Activated T-helper 1 cell treated with Interleukin-2 at 50 U/mL for 16 hours (primary cell): ENCODE measurements around the gene ACE.

ENCODE experiments used
- DNase-seq: peaks from one replicate; pipeline ENCODE4 v3.0.0-alpha.2; 2020; ENCODE audit warnings: low read depth

ACE gene

DNA sequence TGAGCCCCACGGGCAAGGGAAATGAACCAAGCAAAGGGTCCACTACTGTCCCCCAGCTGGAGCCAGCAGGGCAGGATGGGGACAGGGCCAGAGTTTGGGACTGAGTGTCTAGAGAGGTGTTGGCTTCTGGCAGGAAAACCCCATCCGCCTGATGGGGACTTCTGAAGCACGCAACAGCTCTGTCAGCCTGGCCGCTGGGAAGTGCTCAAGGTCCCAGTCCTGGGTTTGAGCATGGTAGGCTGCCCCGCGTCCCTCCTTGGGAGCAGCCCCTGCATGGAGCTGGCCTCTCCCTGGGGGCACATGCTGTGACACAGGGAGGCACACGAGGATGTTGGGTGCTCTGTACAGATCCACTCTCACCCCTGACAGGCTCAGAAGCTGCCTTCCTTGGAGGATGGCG, 14.6 kb downstream of the ACE start:
- DNase-seq: no peak

DNA sequence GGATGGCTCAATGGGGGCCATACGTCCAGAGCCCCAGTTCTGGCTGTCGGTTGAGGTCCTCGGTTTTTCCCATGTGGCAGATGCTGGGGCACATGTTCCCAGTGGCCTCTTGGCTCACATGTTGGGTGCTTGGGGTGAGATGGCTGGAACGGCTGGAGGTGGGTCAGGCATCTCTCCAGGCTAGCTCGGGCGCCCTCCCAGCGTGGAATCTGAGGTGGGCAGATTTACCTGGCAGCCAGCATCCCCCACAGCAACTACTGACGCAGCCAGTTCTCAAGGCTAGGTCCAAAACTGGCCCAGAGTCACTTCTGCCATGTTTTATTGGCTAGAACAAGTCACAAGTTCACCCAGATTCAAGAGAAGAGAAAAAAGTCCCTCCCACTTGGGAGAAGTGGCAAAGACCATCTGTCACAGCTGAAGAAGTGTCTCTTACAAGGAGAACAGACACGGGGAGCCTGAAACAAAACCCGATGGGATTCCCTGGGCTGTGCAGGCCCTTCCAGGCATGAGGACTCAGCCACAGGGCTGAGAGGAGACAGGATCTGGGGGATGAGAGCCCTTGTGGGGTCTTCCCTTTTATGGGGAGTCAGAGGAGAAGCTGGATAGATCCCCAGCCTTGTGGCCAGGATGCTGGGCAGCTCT, 15.2 kb downstream of the ACE start:
- no peak for DNase-seq

DNA sequence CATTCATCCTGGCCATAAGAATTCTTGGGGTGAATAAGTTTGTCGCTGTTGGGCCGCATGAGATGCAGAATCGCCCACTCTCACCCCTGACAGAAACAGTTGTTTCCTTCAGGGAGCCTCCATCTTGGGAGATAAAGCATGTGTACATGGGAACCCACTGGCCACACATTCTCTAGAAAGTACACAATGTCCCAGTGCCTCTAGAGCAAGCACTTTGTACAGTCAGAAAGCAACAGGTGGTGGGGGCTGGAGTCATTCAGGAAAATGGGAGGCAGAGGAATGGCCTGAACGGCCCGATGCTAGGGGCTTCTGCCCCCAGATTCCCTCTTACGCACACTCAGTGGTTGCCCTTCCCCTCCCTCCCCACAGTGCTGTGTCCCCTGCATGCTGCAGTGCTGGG, 16.1 kb downstream of the ACE start:
- DNase-seq: no peak

DNA sequence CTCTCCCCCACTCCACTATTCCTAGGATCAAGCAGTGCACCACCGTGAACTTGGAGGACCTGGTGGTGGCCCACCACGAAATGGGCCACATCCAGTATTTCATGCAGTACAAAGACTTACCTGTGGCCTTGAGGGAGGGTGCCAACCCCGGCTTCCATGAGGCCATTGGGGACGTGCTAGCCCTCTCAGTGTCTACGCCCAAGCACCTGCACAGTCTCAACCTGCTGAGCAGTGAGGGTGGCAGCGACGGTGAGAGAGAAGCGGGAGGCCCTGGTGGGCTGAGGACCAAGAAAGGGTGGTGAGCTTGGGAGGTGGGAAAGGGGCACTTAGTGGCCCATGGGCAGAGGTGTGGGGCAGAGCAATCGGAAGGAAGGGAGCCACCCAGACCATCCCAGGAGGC, 16.6 kb downstream of the ACE start:
- DNase-seq: no peak

DNA sequence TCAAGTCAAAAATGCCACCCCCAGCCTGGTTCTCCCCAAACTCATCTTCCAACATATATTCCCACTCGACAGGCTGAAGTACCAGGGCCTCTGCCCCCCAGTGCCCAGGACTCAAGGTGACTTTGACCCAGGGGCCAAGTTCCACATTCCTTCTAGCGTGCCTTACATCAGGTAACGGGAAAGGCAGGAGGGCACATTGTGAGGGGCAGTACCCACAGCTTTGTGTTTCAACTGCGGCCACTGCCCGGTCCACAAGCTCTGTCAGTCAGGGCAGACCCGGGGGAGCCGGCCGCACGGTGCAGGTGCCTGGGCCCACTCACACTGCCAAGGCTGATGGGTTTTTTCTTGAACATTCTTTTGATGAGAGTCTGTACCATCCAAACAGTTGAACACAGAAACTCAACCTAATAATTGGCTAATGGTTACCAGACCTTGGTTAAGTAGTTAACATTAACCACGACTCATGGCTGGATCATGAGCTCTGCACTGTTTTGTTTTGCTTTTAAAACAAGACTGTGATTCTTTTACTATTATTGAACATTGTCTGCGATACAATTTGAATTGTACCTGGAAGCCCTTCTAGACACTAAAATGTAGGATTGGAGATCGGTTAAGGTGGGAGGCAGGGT, 17.6 kb downstream of the ACE start:
- DNase-seq: no peak

DNA sequence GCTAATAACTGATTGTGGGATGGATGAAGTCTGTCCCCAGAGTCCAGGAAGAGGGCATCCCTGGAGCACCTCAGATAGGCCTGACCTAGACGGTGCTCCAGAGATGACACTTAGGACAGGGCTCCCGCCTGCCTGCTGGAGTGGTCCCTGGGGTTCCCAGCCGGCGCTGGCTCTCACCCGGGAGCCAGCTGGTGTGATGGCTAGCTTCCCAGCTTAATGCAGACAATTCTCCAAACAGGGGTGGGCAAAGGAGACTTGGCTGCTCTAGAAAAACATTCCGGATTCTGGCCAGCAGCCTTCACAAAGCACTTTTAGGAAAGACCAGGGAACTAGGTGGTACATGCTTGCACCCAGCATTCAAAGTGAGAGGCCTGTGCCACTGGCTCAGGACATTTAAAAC, 18.6 kb downstream of the ACE start:
- DNase-seq: no peak

DNA sequence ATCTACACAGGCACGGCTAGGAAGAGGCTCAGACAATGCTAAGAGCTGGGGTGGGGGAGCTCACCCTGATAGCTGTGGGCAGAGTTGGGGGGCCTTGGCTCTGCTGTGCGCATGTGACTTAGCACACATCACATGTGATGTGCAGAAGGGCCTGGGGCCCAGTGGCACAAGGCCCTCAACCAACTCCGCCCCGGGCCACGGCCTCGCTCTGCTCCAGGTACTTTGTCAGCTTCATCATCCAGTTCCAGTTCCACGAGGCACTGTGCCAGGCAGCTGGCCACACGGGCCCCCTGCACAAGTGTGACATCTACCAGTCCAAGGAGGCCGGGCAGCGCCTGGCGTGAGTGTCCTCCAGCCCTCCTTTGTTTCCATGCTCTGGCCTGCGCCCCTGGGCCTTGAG, 19.3 kb downstream of the ACE start:
- DNase-seq: no peak

DNA sequence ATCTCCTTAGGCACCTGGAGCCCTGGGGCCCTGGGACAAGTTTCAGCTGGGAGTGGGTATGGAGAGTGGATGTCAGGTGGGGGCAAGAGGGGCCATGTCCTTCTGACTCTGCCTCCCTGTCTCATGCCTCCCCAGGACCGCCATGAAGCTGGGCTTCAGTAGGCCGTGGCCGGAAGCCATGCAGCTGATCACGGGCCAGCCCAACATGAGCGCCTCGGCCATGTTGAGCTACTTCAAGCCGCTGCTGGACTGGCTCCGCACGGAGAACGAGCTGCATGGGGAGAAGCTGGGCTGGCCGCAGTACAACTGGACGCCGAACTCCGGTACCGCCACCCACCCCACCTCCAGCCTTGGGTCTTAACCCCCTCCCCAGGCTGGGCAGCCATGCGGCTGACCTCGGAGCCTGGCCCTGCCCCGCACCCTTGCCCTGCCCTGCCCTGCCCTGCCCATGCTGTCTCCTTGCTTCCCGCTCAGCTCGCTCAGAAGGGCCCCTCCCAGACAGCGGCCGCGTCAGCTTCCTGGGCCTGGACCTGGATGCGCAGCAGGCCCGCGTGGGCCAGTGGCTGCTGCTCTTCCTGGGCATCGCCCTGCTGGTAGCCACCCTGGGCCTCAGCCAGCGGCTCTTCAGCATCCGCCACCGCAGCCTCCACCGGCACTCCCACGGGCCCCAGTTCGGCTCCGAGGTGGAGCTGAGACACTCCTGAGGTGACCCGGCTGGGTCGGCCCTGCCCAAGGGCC, 20.0 kb downstream of the ACE start:
- DNase-seq: no peak

DNA sequence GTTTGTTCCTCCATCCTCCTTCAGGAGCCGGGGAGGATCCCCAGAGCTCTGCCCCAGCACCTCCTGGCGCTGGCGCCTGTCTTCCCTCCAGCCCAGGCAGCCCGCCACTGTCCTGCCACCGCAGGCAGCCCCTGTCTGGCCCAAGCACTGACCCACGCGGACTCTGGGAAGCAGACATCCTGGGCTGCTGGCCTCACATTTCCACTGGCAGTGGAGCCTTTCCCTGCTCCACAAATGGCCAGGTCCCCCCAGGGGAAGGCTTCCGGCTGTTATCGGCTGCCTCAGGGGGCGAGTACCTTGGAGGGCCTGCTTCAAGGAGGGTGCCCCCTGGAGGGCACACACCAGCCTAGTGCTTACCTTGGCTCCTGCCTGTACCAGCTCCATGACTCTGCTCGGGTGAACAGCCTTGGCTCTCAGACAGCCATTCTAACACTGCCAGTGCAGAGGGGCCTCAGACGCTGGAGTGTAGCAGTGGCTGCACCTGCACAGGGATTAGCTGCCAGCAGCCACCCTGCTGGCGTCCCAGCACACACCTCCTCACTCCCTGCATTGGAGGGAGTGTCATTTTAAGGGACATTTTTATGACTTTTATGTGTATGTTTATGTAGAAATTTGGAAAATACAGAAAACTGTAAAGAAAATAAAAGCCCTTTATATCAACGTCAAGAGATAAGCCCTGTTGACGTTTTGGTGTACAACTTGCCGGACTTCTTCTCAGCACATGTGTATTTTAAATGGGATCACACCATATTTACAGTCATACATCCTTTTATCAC, 21.0 kb downstream of the ACE start:
- DNase-seq: no peak

DNA sequence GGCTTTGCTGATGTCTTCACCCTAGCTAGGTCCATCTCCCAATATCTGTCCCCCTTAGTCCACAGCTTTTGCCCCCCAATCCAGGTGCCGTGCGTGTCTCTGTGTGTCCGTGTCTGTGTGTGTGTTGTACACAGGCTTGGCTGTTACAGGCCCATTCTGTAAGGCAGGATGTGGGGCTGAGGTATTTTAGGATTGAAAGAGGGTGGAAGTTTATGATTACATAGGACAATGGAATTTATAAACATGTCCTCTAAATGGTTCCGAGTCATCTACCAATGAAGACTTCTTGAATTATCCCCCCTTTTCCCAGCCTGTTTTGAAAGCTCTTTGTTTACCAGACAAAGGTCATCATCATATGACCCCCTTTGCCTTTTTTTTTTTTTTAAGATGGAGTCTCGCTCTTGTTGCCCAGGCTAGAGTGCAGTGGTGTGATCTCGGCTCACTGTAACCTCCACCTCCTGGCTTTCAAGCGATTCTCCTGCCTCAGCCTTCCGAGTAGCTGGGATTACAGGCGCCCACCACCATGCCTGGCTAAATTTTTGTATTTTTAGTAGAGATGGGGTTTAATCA, 21.9 kb downstream of the ACE start:
- DNase-seq: no peak

DNA sequence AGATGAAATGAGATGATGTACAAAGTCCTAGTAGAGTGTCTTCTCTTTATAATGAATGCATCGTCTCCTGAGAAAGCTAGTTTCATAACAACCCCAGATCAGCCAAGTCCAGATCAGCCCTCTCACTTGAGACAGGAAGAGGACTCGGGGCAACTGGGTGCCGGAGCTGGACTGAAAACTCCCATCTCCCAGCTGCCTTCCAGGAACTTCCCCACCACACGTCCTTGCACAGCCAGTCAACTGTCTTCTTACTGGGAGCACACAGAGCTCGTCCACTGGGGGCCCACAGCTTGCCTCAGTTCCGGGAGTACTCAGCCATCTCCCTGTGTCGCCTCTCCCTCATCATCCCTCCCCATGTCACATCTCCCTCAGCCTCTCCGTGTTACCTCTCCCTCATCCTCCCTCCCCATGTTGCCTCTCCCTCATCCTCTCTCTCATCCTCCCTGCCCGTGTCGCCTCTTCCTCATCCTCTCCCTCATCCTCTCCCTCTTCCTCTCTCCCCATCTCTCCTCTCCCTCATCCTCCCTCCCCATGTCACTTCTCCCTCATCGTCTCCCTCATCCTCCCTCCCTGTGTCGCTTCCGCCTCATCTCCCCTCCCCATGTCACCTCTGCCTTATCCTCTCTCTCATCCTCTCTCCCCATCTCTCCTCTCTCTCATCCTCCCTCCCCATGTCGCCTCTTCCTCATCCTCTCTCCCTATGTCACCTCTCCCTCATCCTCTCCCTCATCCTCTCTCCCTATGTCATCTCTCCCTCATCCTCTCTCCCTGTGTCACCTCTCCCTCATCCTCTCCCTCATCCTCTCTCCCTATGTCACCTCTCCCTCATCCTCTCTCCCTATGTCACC, 23.9 kb downstream of the ACE start:
- no peak for DNase-seq

DNA sequence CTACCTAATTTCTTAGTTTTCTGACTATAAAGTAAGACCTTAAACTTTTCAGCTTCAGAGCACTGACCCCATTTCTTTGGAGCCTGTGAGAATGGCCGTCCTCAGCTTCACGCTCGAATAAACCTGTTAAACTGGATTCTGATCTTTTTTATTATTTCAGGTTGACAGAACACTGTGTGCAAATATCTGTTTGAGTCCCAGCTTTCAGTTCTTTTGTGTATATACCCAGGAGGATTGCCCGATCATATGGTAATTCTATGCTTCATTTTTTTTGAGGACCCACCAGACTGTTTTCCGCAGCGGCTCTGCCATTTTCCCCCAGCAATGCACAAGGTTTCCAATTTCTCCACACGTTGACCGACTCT, 26.5 kb downstream of the ACE start:
- DNase-seq: no peak

DNA sequence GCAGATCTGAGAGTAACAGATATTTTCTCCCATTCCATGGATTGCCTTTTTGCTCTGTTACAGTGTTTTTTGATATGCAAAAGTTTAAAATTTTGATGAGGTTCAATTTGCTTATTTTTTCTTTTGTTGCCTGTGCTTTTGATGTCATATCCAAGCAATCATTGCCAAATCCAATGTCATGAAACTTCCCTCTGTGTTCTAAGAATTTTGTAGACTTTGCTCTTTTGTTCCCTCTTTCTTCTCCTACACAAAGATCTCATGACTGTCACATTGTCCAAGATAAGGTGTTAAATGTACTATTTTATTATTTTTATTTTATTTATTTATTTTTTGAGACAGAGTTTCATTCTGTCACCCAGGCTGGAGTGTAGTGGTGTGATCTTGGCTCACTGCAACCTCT, 27.4 kb downstream of the ACE start:
- no peak for DNase-seq

DNA sequence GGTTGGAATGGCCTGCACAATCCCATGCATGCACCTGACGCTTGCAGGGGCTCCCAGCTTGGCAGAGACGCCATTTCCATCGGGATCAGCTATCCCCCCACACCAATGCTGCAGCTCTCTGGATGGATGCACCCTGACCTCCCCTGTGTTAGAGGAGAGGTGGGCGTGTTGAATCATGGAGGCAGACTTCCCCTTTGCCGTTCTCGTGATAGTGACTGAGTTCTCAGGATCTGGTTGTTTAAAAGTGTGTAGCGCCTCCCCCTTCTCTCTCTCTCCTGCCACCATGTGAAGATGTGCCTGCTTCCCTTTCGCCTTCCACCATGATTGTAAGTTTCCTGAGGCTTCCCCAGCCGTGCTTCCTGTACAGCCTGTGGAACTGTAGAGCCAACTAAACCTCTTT, 28.5 kb downstream of the ACE start:
- DNase-seq: no peak

DNA sequence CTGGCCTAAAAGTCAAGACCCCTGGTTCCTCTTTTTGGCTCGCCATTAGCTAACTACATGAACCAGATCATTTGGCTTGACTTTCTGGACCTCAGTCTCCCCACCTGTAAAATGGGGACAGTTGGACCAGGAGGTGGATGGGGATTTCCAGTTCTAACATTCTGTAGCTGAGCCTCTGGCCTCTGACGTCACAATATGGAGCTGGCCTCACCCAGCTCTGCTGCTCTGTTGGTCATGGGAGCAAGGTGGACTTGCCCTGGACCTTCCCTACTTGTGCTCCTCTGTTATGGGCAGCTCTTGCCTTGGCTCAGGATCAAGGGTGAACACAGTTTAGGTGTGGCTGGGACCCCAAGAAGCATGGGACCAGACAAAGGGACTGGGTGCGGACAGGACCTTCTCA, 29.8 kb downstream of the ACE start:
- no peak for DNase-seq

DNA sequence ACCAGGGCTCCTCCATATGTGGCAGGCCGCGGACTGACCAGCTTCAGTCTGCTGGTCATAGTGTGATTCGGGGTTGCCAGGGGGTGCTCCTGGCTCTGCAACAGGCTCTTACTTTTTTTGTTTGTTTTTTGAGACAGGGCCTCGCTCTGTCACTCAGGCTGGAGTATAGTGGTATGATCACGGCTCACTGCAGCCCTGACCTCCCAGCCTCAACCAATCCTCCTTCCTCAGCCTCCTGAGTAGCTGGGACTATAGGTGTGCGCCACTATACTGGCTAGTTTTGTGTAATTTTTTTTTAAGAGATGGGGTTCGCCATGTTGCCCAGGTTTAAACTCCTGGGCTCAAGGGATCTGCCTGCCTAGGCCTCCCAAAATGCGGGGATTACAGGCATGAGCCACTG, 34.5 kb downstream of the ACE start:
- no peak for DNase-seq

DNA sequence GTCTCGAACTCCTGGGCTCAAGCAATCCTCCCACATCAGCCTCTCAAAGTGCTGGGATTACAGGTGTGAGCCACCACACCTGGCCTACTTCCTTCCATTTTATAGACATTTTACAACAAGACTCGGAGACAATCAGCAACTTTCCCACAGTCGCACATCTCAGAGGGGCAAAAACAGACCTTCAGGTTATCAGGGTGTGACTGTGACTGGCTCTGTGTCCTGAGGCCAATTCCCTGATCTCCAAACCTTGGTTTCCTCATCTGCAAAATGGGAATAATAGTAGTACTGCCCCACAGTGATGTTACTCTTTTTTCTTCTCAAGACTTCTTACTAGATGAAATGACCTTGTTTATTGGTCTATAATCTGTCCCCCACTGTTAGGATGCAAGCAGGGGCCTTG, 35.5 kb downstream of the ACE start:
- DNase-seq: no peak

DNA sequence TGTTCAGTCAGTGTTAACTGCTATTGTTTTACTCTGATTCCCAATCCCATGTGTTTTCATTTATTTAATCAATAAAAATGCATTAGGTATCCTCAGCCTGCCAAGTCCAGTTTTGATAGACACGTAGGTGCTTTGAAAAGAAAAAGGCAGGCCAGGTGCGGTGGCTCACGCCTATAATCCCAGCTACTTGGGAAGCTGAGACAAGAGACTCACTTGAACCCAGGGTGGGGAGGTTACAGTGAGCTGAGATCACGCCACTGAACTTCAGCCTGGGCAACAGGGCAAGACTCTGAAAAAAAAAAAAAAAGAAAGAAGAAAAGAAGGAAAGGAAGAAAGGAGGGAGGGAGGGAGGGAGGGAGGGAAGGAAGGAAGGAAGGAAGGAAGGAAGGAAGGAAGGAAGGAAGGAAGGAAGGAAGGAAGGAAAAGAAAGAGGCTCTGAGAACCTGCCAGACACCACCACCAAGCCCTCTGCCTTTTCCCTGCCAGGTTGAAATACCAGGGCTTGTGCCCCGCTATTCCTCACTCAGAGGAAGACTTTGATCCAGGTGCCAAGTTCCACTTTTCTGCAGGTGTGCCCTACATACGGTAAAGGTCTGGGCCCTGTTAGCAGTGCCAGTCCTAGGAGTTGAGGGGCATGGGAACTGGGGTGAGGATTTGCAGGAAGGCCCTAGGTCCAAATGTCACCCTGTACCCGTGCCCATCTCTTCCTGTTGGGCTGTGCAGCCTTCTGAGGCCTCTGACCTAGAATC, 36.2 kb downstream of the ACE start:
- DNase-seq: no peak

DNA sequence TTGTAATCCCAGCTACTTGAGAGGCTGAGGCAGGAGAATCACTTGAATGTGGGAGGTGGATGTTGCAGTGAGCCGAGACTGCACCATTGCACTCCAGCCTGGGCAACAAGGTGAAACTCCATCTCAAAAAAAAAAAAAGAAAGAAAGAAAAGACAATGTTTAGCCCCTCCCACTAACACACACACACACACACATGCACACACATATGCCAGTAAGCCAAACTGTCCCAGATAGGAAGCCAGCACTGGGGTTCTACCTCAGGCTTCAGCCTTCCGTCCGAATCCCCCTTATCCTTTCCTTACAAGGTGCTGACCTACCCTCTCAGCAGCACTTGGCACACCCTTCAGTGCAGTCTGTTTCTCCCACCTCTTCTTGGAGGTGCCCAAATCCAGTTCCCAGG, 37.6 kb downstream of the ACE start:
- no peak for DNase-seq

DNA sequence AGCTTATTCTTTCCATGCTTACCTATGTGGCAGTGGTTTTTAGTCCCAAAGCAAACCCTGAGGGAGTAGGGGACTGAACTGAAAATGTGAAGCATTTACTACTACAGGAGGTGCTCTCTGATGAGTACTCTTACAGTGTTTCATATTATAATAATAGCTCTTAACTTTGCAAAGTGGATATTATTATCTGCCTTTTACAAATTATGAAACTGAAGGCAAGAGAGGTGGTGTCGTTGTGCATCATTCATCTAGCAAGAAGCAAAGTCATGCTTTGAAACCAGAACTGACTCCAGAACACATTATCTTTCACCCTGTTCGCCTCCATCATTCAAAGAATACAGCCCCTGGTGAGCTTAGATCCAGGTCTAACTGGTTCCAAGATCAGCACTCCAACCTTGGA, 38.1 kb downstream of the ACE start:
- DNase-seq: no peak

DNA sequence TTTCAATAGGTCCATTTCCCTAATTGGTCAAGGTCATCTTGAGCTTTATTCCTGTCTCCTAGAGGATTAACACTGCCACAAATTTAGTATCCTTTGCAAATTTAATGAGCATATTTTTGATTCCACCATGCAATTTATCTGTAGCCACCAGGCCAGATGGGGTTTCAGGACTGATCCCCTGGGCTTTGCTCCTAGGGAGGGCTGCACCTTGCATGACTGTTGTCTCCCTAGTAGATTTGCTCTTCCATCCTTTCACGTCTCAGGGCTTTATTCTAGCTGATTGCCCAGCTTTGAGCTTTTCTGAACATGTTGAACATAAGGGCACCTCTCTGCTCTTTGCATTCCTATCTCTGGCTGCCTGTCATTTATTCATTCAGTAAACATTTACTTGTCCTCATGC, 38.6 kb downstream of the ACE start:
- no peak for DNase-seq
